AG04449 (cell line): ENCODE measurements around the gene ATP6V1A.
A peak's percentile ranks its signal among the peaks of the same experiment; 100 is the strongest.

Experiments
- CTCF ChIA-PET: fragments of 350-600 bp; formaldehyde crosslinking; extraction: SDS; loops from one replicate; lab custom pipeline; 2021; ENCODE audit warnings: antibody characterized with exemption; lab: Yijun Ruan, JAX
- POLR2A ChIA-PET: fragments of 400-600, 350-600 bp; formaldehyde crosslinking; extraction: SDS; loops from one replicate; lab custom pipeline; 2020; ENCODE audit warnings: antibody characterized with exemption, inconsistent platforms; lab: Yijun Ruan, JAX
- DNase-seq: peaks from one replicate; pipeline ENCODE4 v3.0.0-alpha.2; 2010; ENCODE audit warnings: low read depth, low spot score
- H3K4me3 ChIP-seq: 2 replicates; pipeline ENCODE4 v1.5.1; 2011; ENCODE audit warnings: low read depth, mild to moderate bottlenecking, control low read depth, low read length
- TF ChIP-seq, protein P1 (sequence below): IDR thresholded peaks from one replicate; pipeline ENCODE4 v1.5.1; 2011; ENCODE audit warnings: mild to moderate bottlenecking, moderate library complexity, low read length, control low read depth, inconsistent platforms; ENCODE audit not compliant: insufficient read depth; ENCODE audit errors: missing control alignments

The ATP6V1A gene

DNA sequence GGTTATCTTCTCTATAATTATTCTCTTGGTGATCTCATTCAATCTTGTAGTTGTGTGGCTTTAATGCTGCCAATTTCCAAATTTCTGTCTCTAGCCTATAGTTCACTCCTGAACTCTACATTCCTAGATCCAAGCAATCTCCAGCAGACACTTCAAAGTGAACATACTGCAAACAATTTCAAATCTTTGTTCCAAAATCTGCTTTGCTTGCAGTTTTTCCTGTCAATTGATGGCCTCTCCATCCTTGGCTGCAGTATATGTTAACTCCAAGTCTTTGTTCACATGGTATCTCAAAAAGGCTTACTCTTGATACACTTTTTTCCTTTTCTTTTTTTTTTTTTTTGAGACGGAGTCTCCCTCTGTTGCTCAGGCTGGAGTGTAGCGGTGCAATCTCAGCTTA lies 18.2 kb upstream of the ATP6V1A start:
- ChIA-PET CTCF (interaction anchor here (3.8 kb wide), 1 partner anchor 8 kb away, joined by 25 read pairs; no protein-coding TSS in a partner anchor), POLR2A (no interaction called here)
- no peak overlapping the region for H3K4me3 ChIP-seq
- no peak for DNase-seq
- TF ChIP-seq, protein P1, sequence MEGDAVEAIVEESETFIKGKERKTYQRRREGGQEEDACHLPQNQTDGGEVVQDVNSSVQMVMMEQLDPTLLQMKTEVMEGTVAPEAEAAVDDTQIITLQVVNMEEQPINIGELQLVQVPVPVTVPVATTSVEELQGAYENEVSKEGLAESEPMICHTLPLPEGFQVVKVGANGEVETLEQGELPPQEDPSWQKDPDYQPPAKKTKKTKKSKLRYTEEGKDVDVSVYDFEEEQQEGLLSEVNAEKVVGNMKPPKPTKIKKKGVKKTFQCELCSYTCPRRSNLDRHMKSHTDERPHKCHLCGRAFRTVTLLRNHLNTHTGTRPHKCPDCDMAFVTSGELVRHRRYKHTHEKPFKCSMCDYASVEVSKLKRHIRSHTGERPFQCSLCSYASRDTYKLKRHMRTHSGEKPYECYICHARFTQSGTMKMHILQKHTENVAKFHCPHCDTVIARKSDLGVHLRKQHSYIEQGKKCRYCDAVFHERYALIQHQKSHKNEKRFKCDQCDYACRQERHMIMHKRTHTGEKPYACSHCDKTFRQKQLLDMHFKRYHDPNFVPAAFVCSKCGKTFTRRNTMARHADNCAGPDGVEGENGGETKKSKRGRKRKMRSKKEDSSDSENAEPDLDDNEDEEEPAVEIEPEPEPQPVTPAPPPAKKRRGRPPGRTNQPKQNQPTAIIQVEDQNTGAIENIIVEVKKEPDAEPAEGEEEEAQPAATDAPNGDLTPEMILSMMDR = no peak

GRCh38 chr3:113730550-113730949 lies 16.3 kb upstream of the ATP6V1A start:
- ChIA-PET POLR2A (no interaction called here), CTCF (interaction anchor here (1.0 to 2.1 kb wide), 7 partner anchors 9 to 425 kb away, joined by 3 to 11 read pairs (median 4); partner anchors contain the start of gene NAA50)
- TF ChIP-seq, protein P1 = no peak
- H3K4me3 ChIP-seq = no peak overlapping the region
- no peak for DNase-seq

DNA sequence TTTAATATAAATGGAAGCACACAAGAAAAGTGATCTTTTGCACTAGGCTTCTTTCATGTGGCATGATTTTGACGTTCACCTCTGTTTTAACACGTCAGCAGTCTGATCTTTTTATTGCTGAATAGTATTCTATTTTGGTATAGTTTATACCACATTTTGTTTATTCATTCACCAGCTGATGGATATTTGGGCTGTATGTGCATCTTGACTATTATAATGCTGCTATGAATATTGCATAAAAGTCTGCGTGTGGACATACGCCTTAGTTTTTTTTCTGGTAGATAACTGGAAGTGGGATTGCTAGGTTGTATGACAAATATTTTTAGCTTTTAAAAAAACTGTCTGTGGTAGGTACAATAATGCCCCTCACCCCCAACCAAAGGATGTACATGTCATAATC lies 15.1 kb upstream of the ATP6V1A start:
- CTCF ChIA-PET = interaction anchor here (0.9 to 2.4 kb wide), 3 partner anchors 13 to 236 kb away, joined by 3 to 13 read pairs (median 4); partner anchors contain the start of genes ATP6V1A and NAA50
- POLR2A ChIA-PET = no interaction called here
- no peak overlapping the region for H3K4me3 ChIP-seq
- TF ChIP-seq, protein P1 = no peak
- DNase-seq = no peak

DNA sequence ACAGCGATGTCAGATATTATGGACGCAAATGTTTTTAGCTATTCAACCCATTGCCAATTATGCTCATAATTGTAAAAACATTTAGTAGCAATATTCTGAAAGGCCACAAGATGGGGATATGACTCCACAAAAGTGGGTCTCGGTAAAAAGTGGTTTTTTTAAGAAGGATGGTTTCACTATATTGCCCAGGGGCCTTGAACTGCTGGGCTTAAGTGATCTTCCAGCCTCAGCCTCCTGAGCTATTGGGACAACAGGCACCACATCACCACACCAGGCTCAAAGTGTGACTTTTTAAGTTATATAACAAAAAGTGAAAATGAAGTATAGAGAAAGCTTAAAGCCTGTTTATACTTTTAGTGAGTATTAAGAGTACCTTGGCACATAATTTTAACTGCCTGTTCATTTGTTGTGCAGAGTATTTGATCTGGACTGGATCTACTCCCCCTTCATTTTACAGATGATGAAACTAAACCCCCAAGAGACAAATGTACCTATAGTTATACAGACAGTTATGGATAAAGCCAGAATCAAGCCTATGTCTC lies 10.2 kb upstream of the ATP6V1A start:
- DNase-seq = no peak
- CTCF ChIA-PET = interaction anchor here (0.6 to 4.3 kb wide), 48 partner anchors 9 to 600 kb away, joined by 3 to 76 read pairs (median 6); partner anchors contain the start of genes ATP6V1A, GRAMD1C and NAA50
- no peak overlapping the region for H3K4me3 ChIP-seq
- TF ChIP-seq, protein P1 = peak; percentile 23
- POLR2A ChIA-PET = no interaction called here

DNA sequence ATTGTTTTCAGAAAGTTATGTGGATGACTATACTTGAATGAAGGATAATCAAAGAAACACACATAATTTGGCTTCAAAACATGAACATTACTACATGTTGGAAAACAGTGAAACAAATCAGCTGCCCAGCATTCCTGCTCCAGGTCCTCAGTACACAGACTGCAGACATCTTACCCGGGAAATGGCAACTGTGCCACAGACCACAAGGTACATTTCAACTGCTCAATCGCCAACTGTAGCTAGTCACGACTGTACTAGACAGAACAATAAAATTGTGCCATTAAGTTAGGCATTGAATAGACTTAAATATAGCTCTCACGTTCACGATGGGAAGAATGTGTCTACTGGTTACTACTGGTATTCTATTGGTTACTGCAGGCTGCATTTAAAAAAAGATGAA lies 5.7 kb upstream of the ATP6V1A start:
- TF ChIP-seq, protein P1 = no peak
- ChIA-PET CTCF (interaction anchor here (1.0 to 3.0 kb wide), 7 partner anchors 11 to 247 kb away, joined by 3 to 11 read pairs (median 5); partner anchors contain the start of gene GRAMD1C), POLR2A (no interaction called here)
- no peak overlapping the region for H3K4me3 ChIP-seq
- no peak for DNase-seq

GRCh38 chr3:113741620-113742019 lies 5.2 kb upstream of the ATP6V1A start:
- TF ChIP-seq, protein P1 = no peak
- H3K4me3 ChIP-seq = no peak overlapping the region
- ChIA-PET POLR2A (no interaction called here), CTCF (interaction anchor here (1.0 to 3.0 kb wide), 7 partner anchors 11 to 248 kb away, joined by 3 to 11 read pairs (median 5); partner anchors contain the start of gene GRAMD1C)
- DNase-seq = no peak
